Measurements from ENCODE around the gene C7orf57.
A peak's percentile ranks its signal among the peaks of the same experiment; 100 is the strongest.
"Not testable (repeated sequence)": the region's sequence is repeated elsewhere in the genome, so short reads cannot be mapped to it uniquely, and the experiment has no call there.

C7orf57 gene

GRCh38 chr7:48077423-48077822 is 42.1 kb downstream of the C7orf57 start:
- H3K4me3 ChIP-seq (ENCODE audit: low read depth, low read length), result no peak overlapping the region
- no peak for DNase-seq (ENCODE audit: low read depth, low spot score)
- TF ChIP-seq CTCF (IDR thresholded peaks at IDR 0.05; ENCODE audit: low read depth, low read length), result no peak
- in situ Hi-C loops (cut with HindIII; ENCODE audit: low sequenced_read_pairs), result no loop called here

DNA sequence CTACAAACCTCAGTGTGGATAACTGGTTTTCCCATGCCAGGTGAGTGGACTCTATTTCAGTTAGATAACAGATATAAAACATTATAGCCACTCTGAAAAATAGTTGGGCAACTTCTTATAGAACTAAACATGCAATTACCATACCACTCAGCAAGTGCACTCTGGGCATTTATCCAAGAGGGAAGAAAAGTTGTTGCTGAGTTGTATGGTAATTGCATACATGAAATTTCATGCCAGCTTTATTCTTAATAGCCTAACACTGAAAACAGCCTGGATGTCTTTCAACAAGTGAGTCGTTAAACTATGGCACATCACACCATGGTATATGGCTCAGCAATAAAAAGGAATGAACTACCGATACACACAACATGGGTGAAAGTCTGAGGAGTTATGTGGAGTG is 43.1 kb downstream of the C7orf57 start:
- no peak overlapping the region for H3K4me3 ChIP-seq (ENCODE audit: low read depth, low read length)
- TF ChIP-seq CTCF (IDR thresholded peaks at IDR 0.05; ENCODE audit: low read depth, low read length), result no peak
- in situ Hi-C loops (cut with HindIII; ENCODE audit: low sequenced_read_pairs), result no loop called here
- no peak for DNase-seq (ENCODE audit: low read depth, low spot score)

- H3K4me3 ChIP-seq (ENCODE audit: low read depth, low read length); DNase-seq (ENCODE audit: low read depth, low spot score); in situ Hi-C loops (cut with HindIII; ENCODE audit: low sequenced_read_pairs): not testable (repeated sequence)
Observed at GRCh38 chr7:48082378-48082777, 47.0 kb downstream of the C7orf57 start.

- TF ChIP-seq CTCF (IDR thresholded peaks at IDR 0.05; ENCODE audit: low read depth, low read length), result no peak
Observed at GRCh38 chr7:48083114-48083830, 47.9 kb downstream of the C7orf57 start.

DNA sequence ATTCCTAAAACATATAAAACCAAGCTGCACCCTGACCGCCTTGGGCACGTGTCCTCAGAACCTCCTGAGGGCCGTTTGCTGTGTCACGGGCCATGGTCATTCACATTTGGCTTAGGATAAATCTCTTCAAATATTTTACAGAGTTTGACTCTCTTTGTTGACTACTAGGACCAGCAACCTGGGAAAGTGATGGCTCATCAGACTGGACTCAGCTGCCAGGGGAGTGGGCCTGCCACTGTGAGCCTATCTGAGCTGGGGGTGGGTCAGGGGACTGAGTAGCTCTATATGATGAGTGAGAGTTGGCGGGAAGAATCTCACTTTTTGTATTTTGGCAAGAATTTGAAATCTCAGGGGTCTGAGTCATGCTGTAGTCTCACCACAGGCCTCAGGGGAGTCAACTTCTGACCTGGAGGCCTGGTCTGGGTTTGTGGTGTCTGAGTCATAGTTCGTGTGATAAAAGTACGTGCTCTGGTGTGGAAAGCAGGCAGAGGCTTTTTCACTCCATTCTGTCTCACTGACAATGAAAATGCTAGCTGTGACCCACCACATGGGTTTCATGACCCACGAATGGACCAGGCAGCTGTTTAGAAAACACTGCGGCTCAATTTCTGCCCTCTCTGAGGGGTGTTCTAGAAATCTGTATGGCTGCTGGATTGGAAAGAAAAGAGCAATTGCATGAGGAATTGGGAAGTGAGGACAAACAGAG is 49.5 kb downstream of the C7orf57 start:
- TF ChIP-seq CTCF (IDR thresholded peaks at IDR 0.05; ENCODE audit: low read depth, low read length), result no peak
- in situ Hi-C loops (cut with HindIII; ENCODE audit: low sequenced_read_pairs), result no loop called here
- no peak overlapping the region for H3K4me3 ChIP-seq (ENCODE audit: low read depth, low read length)
- peak; percentile 98 for DNase-seq (ENCODE audit: low read depth, low spot score)

More at GRCh38 chr7:48083114-48083830, 47.9 kb downstream of the C7orf57 start:
- in situ Hi-C loops (cut with HindIII; ENCODE audit: low sequenced_read_pairs), result no loop called here
- peak; percentile 57 for DNase-seq (ENCODE audit: low read depth, low spot score)
- no peak overlapping the region for H3K4me3 ChIP-seq (ENCODE audit: low read depth, low read length)

GRCh38 chr7:48085433-48085791 is 50.1 kb downstream of the C7orf57 start:
- no peak overlapping the region for H3K4me3 ChIP-seq (ENCODE audit: low read depth, low read length)
- no peak for TF ChIP-seq CTCF (IDR thresholded peaks at IDR 0.05; ENCODE audit: low read depth, low read length)
- in situ Hi-C loops (cut with HindIII; ENCODE audit: low sequenced_read_pairs), result no loop called here
- DNase-seq (ENCODE audit: low read depth, low spot score), result no peak

DNA sequence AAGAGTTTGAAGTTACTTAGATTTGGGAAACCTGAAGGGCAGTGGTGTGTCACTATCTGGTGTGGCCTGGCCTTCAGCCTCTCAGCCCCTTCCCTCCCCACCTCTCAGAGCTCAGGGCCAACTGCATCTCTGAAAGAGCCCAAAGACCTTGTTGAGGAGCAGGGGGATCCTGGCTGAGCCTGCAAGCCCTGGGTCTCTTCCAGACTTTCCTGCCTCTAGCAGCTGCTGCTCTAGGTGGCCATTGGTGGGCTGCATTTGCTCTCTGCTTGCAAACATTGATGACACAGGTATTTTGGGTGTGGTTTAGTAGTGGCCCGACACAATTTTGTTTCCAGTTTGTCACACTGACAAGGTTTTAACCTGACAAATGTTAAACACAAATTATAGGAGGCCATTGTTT is 50.6 kb downstream of the C7orf57 start:
- H3K4me3 ChIP-seq (ENCODE audit: low read depth, low read length), result no peak overlapping the region
- TF ChIP-seq CTCF (IDR thresholded peaks at IDR 0.05; ENCODE audit: low read depth, low read length), result no peak
- in situ Hi-C loops (cut with HindIII; ENCODE audit: low sequenced_read_pairs), result no loop called here
- no peak for DNase-seq (ENCODE audit: low read depth, low spot score)

All from astrocyte of the spinal cord (primary cell).